Sigmoid colon (tissue), 4 donors: ENCODE results near the gene MRPL41.

ENCODE experiments used
- EP300 ChIP-seq, 4 donors: sonication (generic); formaldehyde crosslinking; IDR thresholded peaks; one replicate each; pipeline ENCODE4 v1.6.1; 2017; ENCODE audit warnings: antibody characterized with exemption in 4 of 4
- POLR2A ChIP-seq, 2 donors: fragments of 450-650 bp; IDR thresholded peaks; one replicate each; pipeline ENCODE4 v1.6.1; 2016; ENCODE audit warnings: antibody characterized with exemption in 2 of 2, mild to moderate bottlenecking in 2 of 2, moderate library complexity in 2 of 2

- TF ChIP-seq EP300 (IDR thresholded peaks at IDR 0.05) (no peak), POLR2A (IDR thresholded peaks at IDR 0.05) (no peak)
These were observed 9.2 kb upstream of the MRPL41 start for GRCh38 chr9:137542486-137542885.
